ENCODE measurements around the gene TEX22. TPM values are rescaled to one million over a fixed set of nuclear protein-coding genes. Genes with fewer than 3 reads are reported as not detected.
A peak's percentile ranks its signal among the peaks of the same experiment; 100 is the strongest.
"Not testable (repeated sequence)": the region's sequence is repeated elsewhere in the genome, so short reads cannot be mapped to it uniquely, and the experiment has no call there.

TEX22 gene
- total RNA-seq, 2 experiments from 2014 or later, result 6.4 to 6.9 TPM

GRCh38 chr14:105358140-105358846, 40.0 kb upstream of the TEX22 start:
- POLR2A ChIA-PET, result no interaction called here
- H3K4me3 Mint-ChIP-seq, result no peak overlapping the region
- H3K36me3 Mint-ChIP-seq, result no peaks in the 10 kb centered on the region
- H3K4me1 Mint-ChIP-seq, result no peaks in the 10 kb centered on the region
- no peaks in the 10 kb centered on the region for H3K9me3 Mint-ChIP-seq
- H3K27ac Mint-ChIP-seq, result no peak overlapping the region
- DNase-seq, result no peak
- no peak for ATAC-seq (ENCODE audit: low read depth)
- H3K27me3 Mint-ChIP-seq, result no peaks in the 10 kb centered on the region

- no peak for DNase-seq
- no peak for ATAC-seq (ENCODE audit: low read depth)
- POLR2A ChIA-PET, result no interaction called here
- peaks cover 5% of the 10 kb centered on the region for H3K27me3 Mint-ChIP-seq
- no peaks in the 10 kb centered on the region for H3K9me3 Mint-ChIP-seq
- H3K27ac Mint-ChIP-seq, result no peak overlapping the region
- no peak overlapping the region for H3K4me3 Mint-ChIP-seq
- no peaks in the 10 kb centered on the region for H3K36me3 Mint-ChIP-seq
- peaks cover 3% of the 10 kb centered on the region for H3K4me1 Mint-ChIP-seq
These were observed 39.4 kb upstream of the TEX22 start for GRCh38 chr14:105358943-105359342.

- not testable (repeated sequence) for H3K27ac Mint-ChIP-seq; H3K4me3 Mint-ChIP-seq; DNase-seq; H3K4me1 Mint-ChIP-seq; H3K36me3 Mint-ChIP-seq; H3K27me3 Mint-ChIP-seq; ATAC-seq (ENCODE audit: low read depth); H3K9me3 Mint-ChIP-seq
- POLR2A ChIA-PET, result interaction anchor here (1.2 kb wide), 1 partner anchor 60 kb away, joined by 3 read pairs; no protein-coding TSS in a partner anchor
These were observed 36.9 kb upstream of the TEX22 start for GRCh38 chr14:105361412-105361811.

GRCh38 chr14:105363847-105364708, 34.3 kb upstream of the TEX22 start:
- H3K36me3 Mint-ChIP-seq, result no peaks in the 10 kb centered on the region
- no peaks in the 10 kb centered on the region for H3K9me3 Mint-ChIP-seq
- H3K4me3 Mint-ChIP-seq, result peak overlapping the region; percentile 26
- POLR2A ChIA-PET, result no interaction called here
- H3K4me1 Mint-ChIP-seq, result peaks cover 4% of the 10 kb centered on the region
- H3K27ac Mint-ChIP-seq, result no peak overlapping the region
- ATAC-seq (ENCODE audit: low read depth), result peak; percentile 57
- H3K27me3 Mint-ChIP-seq, result peaks cover 6% of the 10 kb centered on the region
- DNase-seq, result peak; percentile 57

GRCh38 chr14:105365101-105365500, 33.2 kb upstream of the TEX22 start:
- DNase-seq (no peak), ATAC-seq (ENCODE audit: low read depth) (no peak)
- POLR2A ChIA-PET, result interaction anchor here (0.6 kb wide), 1 partner anchor 556 kb away, joined by 3 read pairs; no protein-coding TSS in a partner anchor
- Mint-ChIP-seq H3K4me3 (no peak overlapping the region), H3K4me1 (peaks cover 4% of the 10 kb centered on the region), H3K9me3 (no peaks in the 10 kb centered on the region), H3K27ac (no peak overlapping the region), H3K27me3 (peaks cover 6% of the 10 kb centered on the region), H3K36me3 (no peaks in the 10 kb centered on the region)

- no peak overlapping the region for H3K27ac Mint-ChIP-seq
- DNase-seq, result no peak
- peaks cover 5% of the 10 kb centered on the region for H3K4me1 Mint-ChIP-seq
- ATAC-seq (ENCODE audit: low read depth), result no peak
- peaks cover 6% of the 10 kb centered on the region for H3K27me3 Mint-ChIP-seq
- no peaks in the 10 kb centered on the region for H3K36me3 Mint-ChIP-seq
- no peaks in the 10 kb centered on the region for H3K9me3 Mint-ChIP-seq
- H3K4me3 Mint-ChIP-seq, result no peak overlapping the region
- POLR2A ChIA-PET, result no interaction called here
These were observed 32.7 kb upstream of the TEX22 start for GRCh38 chr14:105365681-105366080.

- H3K27ac Mint-ChIP-seq, result no peak overlapping the region
- H3K4me1 Mint-ChIP-seq, result peaks cover 7% of the 10 kb centered on the region
- DNase-seq (no peak), ATAC-seq (ENCODE audit: low read depth) (no peak)
- H3K27me3 Mint-ChIP-seq, result peaks cover 6% of the 10 kb centered on the region
- H3K9me3 Mint-ChIP-seq, result no peaks in the 10 kb centered on the region
- H3K4me3 Mint-ChIP-seq, result no peak overlapping the region
- no peaks in the 10 kb centered on the region for H3K36me3 Mint-ChIP-seq
- POLR2A ChIA-PET, result no interaction called here
These were observed 31.8 kb upstream of the TEX22 start for GRCh38 chr14:105366386-105367074.

- Mint-ChIP-seq H3K9me3 (no peaks in the 10 kb centered on the region), H3K36me3 (no peaks in the 10 kb centered on the region), H3K4me1 (peaks cover 7% of the 10 kb centered on the region), H3K27ac (no peak overlapping the region), H3K4me3 (no peak overlapping the region), H3K27me3 (peaks cover 6% of the 10 kb centered on the region)
- POLR2A ChIA-PET, result no interaction called here
- DNase-seq (no peak), ATAC-seq (ENCODE audit: low read depth) (no peak)
These were observed 31.0 kb upstream of the TEX22 start for GRCh38 chr14:105367116-105368031.

- Mint-ChIP-seq H3K9me3 (no peaks in the 10 kb centered on the region), H3K27ac (no peak overlapping the region), H3K27me3 (peaks cover 6% of the 10 kb centered on the region), H3K36me3 (no peaks in the 10 kb centered on the region), H3K4me1 (peaks cover 7% of the 10 kb centered on the region), H3K4me3 (no peak overlapping the region)
- no peak for DNase-seq
- POLR2A ChIA-PET, result no interaction called here
- ATAC-seq (ENCODE audit: low read depth), result no peak
These were observed 30.3 kb upstream of the TEX22 start for GRCh38 chr14:105368032-105368417.

GRCh38 chr14:105368426-105368825, 29.9 kb upstream of the TEX22 start:
- Mint-ChIP-seq H3K27ac (no peak overlapping the region), H3K27me3 (peaks cover 6% of the 10 kb centered on the region), H3K36me3 (no peaks in the 10 kb centered on the region), H3K4me1 (peaks cover 7% of the 10 kb centered on the region), H3K4me3 (no peak overlapping the region), H3K9me3 (no peaks in the 10 kb centered on the region)
- POLR2A ChIA-PET, result interaction anchor here (1.1 kb wide), 1 partner anchor 121 kb away, joined by 3 read pairs; no protein-coding TSS in a partner anchor
- DNase-seq (no peak), ATAC-seq (ENCODE audit: low read depth) (no peak)

- H3K27me3 Mint-ChIP-seq, result peaks cover under 1% of the 10 kb centered on the region
- no peaks in the 10 kb centered on the region for H3K36me3 Mint-ChIP-seq
- ATAC-seq (ENCODE audit: low read depth) (no peak), DNase-seq (no peak)
- H3K4me1 Mint-ChIP-seq, result peaks cover 3% of the 10 kb centered on the region
- H3K27ac Mint-ChIP-seq, result no peak overlapping the region
- no peaks in the 10 kb centered on the region for H3K9me3 Mint-ChIP-seq
- no peak overlapping the region for H3K4me3 Mint-ChIP-seq
- POLR2A ChIA-PET, result interaction anchor here (1.1 kb wide), 1 partner anchor 121 kb away, joined by 3 read pairs; no protein-coding TSS in a partner anchor
These were observed 29.3 kb upstream of the TEX22 start for GRCh38 chr14:105368910-105369652.

- POLR2A ChIA-PET, result interaction anchor here (1.1 to 2.4 kb wide), 3 partner anchors 120 to 159 kb away, joined by 3 to 22 read pairs (median 7); no protein-coding TSS in a partner anchor
- H3K27me3 Mint-ChIP-seq, result no peaks in the 10 kb centered on the region
- H3K4me1 Mint-ChIP-seq, result peaks cover 3% of the 10 kb centered on the region
- no peaks in the 10 kb centered on the region for H3K9me3 Mint-ChIP-seq
- DNase-seq (no peak), ATAC-seq (ENCODE audit: low read depth) (no peak)
- no peak overlapping the region for H3K27ac Mint-ChIP-seq
- H3K4me3 Mint-ChIP-seq, result no peak overlapping the region
- H3K36me3 Mint-ChIP-seq, result no peaks in the 10 kb centered on the region
These were observed 28.7 kb upstream of the TEX22 start for GRCh38 chr14:105369653-105370040.
